Gastroesophageal sphincter (tissue), 4 donors: Measurements from ENCODE around the gene GDAP1L1. TPM values are rescaled to one million over a fixed set of nuclear protein-coding genes. Genes with fewer than 3 reads are reported as not detected.

Source experiments
- ATAC-seq: fragments of 150-250 bp; one replicate; pipeline ENCODE4 v1.9.1; 2016; ENCODE audit warnings: mild to moderate bottlenecking, moderate library complexity
- H3K27ac ChIP-seq, 4 donors: fragments of 200-600 bp; sonication (generic) in 3 of 4; 1 replicate in 3 of 4; 2 replicates in 1 of 4; pipeline ENCODE4 v1.5.1; 2016 to 2019
- H3K27me3 ChIP-seq: fragments of 200-600 bp; sonication (generic); one replicate; pipeline ENCODE4 v1.5.1; 2019
- H3K36me3 ChIP-seq, 2 donors: fragments of 200-600 bp; sonication (generic); one replicate each; pipeline ENCODE4 v1.5.1; 2019; ENCODE audit warnings: control low read depth in 1 of 2
- H3K4me1 ChIP-seq, 3 donors: fragments of 200-600 bp; sonication (generic); 1 replicate in 2 of 3; 2 replicates in 1 of 3; pipeline ENCODE4 v1.5.1; 2016 to 2019; ENCODE audit warnings: control low read depth in 2 of 3
- H3K4me3 ChIP-seq, 2 donors: fragments of 200-600 bp; sonication (generic); one replicate each; pipeline ENCODE4 v1.5.1; 2019; ENCODE audit warnings: mild to moderate bottlenecking in 1 of 2, moderate library complexity in 1 of 2
- H3K9me3 ChIP-seq, 3 donors: fragments of 200-600 bp; sonication (generic); one replicate each; pipeline ENCODE4 v1.5.1; 2017 to 2019; ENCODE audit warnings: control low read depth in 2 of 3
- EP300 ChIP-seq: sonication (generic); formaldehyde crosslinking; IDR thresholded peaks from one replicate; pipeline ENCODE4 v1.6.1; 2017; ENCODE audit warnings: antibody characterized with exemption, mild to moderate bottlenecking
- POLR2A ChIP-seq, 2 donors: fragments of 450-650 bp; IDR thresholded peaks; one replicate each; pipeline ENCODE4 v1.6.1; 2017; ENCODE audit warnings: antibody characterized with exemption in 2 of 2, mild to moderate bottlenecking in 2 of 2, moderate library complexity in 1 of 2
- POLR2AphosphoS5 ChIP-seq: sonication (generic); formaldehyde crosslinking; IDR thresholded peaks from one replicate; pipeline ENCODE4 v1.6.1; 2017; ENCODE audit warnings: antibody characterized with exemption
- WGBS, 2 donors: methylation state at CpG; one replicate each; pipeline ENCODE4 v1.1.5; 2018; ENCODE audit warnings: low coverage in 1 of 2; 5-methylcytosine and 5-hydroxymethylcytosine counted together
- total RNA-seq, 4 donors: library from RNA; depleted of rRNA; stranded (reverse); fragments of >200 nt; gene quantifications; one replicate each; pipeline ENCODE4 v1.1.0, GENCODE V29; 2016
- TF ChIP-seq, protein P1 (sequence below), 4 experiments: fragments of 200-600 bp in 2 of 4; fragments of 450-650 bp in 2 of 4; sonication (generic) in 1 of 4; IDR thresholded peaks; one replicate each; pipeline ENCODE4 v1.5.1; 2017 to 2019; ENCODE audit warnings: antibody characterized with exemption in 4 of 4, mild to moderate bottlenecking in 2 of 4, moderate library complexity in 2 of 4

GDAP1L1 gene
- total RNA-seq, 4 donors from 2014 or later = 0.67 TPM; not detected in 3

GRCh38 chr20:44222633-44223368 is 24.3 kb upstream of the GDAP1L1 start:
- peaks cover 0 to 10% (median 0%) of the 10 kb centered on the region in 3 donors for H3K4me1 ChIP-seq
- 69% methylated on average over 5 of the region's 7 CpGs; no CpG with 5 or more reads in 1 of the 2 donors for WGBS, 2 donors
- TF ChIP-seq EP300 = no peak
- no peak for TF ChIP-seq POLR2A (IDR thresholded peaks at IDR 0.05)
- TF ChIP-seq, protein P1, sequence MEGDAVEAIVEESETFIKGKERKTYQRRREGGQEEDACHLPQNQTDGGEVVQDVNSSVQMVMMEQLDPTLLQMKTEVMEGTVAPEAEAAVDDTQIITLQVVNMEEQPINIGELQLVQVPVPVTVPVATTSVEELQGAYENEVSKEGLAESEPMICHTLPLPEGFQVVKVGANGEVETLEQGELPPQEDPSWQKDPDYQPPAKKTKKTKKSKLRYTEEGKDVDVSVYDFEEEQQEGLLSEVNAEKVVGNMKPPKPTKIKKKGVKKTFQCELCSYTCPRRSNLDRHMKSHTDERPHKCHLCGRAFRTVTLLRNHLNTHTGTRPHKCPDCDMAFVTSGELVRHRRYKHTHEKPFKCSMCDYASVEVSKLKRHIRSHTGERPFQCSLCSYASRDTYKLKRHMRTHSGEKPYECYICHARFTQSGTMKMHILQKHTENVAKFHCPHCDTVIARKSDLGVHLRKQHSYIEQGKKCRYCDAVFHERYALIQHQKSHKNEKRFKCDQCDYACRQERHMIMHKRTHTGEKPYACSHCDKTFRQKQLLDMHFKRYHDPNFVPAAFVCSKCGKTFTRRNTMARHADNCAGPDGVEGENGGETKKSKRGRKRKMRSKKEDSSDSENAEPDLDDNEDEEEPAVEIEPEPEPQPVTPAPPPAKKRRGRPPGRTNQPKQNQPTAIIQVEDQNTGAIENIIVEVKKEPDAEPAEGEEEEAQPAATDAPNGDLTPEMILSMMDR (IDR thresholded peaks at IDR 0.05) = no peak
- no peak for TF ChIP-seq POLR2AphosphoS5
- H3K27ac ChIP-seq = no peak overlapping the region
- H3K36me3 ChIP-seq = peaks cover 0 to 31% of the 10 kb centered on the region in 2 donors
- no peak overlapping the region for H3K4me3 ChIP-seq
- H3K27me3 ChIP-seq = no peaks in the 10 kb centered on the region
- ATAC-seq = no peak
- no peaks in the 10 kb centered on the region for H3K9me3 ChIP-seq

- no peak for TF ChIP-seq EP300
- Histone ChIP-seq H3K9me3 (no peaks in the 10 kb centered on the region), H3K27me3 (no peaks in the 10 kb centered on the region), H3K4me1 (peaks cover 0 to under 1% (median 0%) of the 10 kb centered on the region in 3 donors), H3K27ac (no peak overlapping the region), H3K36me3 (peaks cover 0 to 31% of the 10 kb centered on the region in 2 donors), H3K4me3 (no peak overlapping the region)
- ATAC-seq = no peak
- 88% methylated on average over 5 of the region's 5 CpGs; no CpG with 5 or more reads in 1 of the 2 donors for WGBS, 2 donors
These were observed 23.4 kb upstream of the GDAP1L1 start for GRCh38 chr20:44223721-44224120.

GRCh38 chr20:44224637-44225036 is 22.5 kb upstream of the GDAP1L1 start:
- Histone ChIP-seq H3K36me3 (peaks cover 0 to 30% of the 10 kb centered on the region in 2 donors), H3K4me3 (no peak overlapping the region), H3K9me3 (no peaks in the 10 kb centered on the region), H3K27me3 (no peaks in the 10 kb centered on the region), H3K27ac (no peak overlapping the region), H3K4me1 (no peaks in the 10 kb centered on the region)
- no peak for ATAC-seq
- 71 to 81% methylated on average over 4 to 5 of the region's 5 CpGs for WGBS, 2 donors
- TF ChIP-seq POLR2AphosphoS5 (no peak), EP300 (no peak), POLR2A (IDR thresholded peaks at IDR 0.05) (no peak)
- TF ChIP-seq, protein P1 (IDR thresholded peaks at IDR 0.05) = no peak

DNA sequence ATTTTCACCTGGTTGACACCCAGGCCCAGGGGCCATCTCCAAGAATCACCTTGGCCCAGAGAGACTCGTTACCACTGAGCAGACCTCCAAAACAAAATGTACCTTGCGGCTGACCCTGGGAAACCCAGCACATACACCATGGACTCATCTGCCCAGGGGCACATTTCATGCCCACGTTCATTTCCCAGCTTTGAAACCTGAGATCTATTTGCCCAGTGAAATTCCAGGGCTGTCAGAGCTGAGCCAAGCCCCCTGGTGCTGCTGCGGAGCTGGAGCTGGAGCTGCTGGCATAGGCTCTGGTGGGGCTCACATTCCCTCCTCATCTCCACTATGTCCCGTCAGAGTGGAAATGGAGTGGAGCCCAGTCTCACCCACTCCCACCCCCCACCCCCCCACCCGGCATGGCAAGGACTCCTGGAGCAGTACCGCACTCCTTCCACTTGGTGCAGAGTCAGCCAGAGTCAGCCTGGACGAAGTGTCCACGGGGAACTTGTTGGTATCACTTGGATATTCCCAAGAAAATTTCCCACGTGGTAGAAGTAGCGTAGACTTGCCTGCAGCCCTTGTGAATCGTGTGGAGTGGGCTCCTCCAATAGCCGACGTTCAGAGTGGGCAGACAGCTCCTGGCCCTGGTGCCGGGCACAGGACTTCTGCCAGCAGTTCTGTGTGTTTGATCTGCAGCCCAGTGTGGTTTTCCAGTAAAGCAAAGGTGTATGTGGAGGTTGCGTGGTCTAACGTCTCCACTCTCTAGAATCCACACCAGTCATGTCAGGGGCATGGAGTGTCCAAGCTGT is 18.4 kb upstream of the GDAP1L1 start:
- WGBS, 2 donors = 0 to 80% methylated on average over 1 of the region's 17 CpGs
- Histone ChIP-seq H3K36me3 (peaks cover 0 to 13% of the 10 kb centered on the region in 2 donors), H3K4me3 (no peak overlapping the region), H3K4me1 (no peaks in the 10 kb centered on the region), H3K27me3 (no peaks in the 10 kb centered on the region), H3K9me3 (no peaks in the 10 kb centered on the region), H3K27ac (no peak overlapping the region)
- TF ChIP-seq POLR2AphosphoS5 (no peak), POLR2A (IDR thresholded peaks at IDR 0.05) (no peak), EP300 (no peak)
- TF ChIP-seq, protein P1 (IDR thresholded peaks at IDR 0.05) = no peak
- ATAC-seq = no peak

DNA sequence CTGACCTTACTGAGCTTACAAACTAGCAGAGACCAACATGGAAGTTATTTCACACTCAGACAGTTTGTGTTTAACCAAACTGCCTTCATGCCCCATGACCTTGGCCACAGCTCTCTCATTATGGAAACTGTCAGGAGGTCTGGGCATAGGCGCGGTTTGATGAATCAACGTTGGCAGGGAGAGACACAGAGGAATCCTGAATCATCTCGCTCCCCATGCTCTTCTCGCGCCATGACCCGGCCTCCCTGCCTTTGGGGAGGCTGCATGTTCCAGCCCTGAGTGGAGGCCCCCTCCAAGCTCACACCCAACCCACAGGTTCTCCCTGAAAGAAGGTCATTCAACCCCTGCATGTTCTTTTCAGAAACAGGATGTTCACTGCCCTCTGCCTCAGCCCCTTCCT is 15.9 kb upstream of the GDAP1L1 start:
- no peaks in the 10 kb centered on the region for H3K27me3 ChIP-seq
- 89% methylated on average over 7 of the region's 7 CpGs; no CpG with 5 or more reads in 1 of the 2 donors for WGBS, 2 donors
- no peak for TF ChIP-seq POLR2A (IDR thresholded peaks at IDR 0.05)
- TF ChIP-seq POLR2AphosphoS5 = no peak
- no peak for TF ChIP-seq EP300
- TF ChIP-seq, protein P1 (IDR thresholded peaks at IDR 0.05) = no peak
- no peak for ATAC-seq
- no peak overlapping the region for H3K27ac ChIP-seq
- H3K9me3 ChIP-seq = no peaks in the 10 kb centered on the region
- no peaks in the 10 kb centered on the region for H3K36me3 ChIP-seq
- no peaks in the 10 kb centered on the region for H3K4me1 ChIP-seq
- H3K4me3 ChIP-seq = no peak overlapping the region
